ENCODE data around the gene DTD1.

DNA sequence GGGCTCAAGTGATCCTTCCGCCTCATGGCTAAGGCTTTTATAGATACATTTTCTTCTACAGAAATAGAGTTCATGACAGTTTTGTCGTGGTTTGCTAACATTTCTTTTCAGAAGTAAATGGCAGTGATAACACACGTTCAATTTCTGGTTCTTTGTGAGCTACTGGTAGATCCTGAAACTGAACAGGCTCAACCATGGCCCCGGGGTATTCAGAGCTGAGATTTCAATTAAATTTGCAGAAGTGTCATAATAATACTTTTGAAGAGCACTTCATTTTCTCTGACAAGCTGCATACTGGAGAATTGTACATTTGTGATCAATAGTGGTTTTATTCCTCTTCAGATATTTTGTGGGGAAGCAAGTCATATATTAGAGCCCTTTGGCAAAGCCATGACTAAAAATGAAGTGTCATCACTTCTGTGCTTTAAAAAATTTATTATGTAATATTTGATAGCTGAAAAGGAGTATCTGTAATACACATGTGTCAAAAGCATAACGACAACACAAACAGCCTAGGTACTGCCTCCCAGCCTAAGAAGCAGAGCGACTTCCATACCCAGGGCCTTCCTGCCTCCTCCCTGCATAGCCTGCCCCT is 141.5 kb downstream of the DTD1 start:
- TF ChIP-seq, protein P1, sequence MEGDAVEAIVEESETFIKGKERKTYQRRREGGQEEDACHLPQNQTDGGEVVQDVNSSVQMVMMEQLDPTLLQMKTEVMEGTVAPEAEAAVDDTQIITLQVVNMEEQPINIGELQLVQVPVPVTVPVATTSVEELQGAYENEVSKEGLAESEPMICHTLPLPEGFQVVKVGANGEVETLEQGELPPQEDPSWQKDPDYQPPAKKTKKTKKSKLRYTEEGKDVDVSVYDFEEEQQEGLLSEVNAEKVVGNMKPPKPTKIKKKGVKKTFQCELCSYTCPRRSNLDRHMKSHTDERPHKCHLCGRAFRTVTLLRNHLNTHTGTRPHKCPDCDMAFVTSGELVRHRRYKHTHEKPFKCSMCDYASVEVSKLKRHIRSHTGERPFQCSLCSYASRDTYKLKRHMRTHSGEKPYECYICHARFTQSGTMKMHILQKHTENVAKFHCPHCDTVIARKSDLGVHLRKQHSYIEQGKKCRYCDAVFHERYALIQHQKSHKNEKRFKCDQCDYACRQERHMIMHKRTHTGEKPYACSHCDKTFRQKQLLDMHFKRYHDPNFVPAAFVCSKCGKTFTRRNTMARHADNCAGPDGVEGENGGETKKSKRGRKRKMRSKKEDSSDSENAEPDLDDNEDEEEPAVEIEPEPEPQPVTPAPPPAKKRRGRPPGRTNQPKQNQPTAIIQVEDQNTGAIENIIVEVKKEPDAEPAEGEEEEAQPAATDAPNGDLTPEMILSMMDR (IDR thresholded peaks at IDR 0.05; ENCODE audit: insufficient read depth, low read depth, low read length) = no peak
- no peak for TF ChIP-seq EZH2 (IDR thresholded peaks at IDR 0.05; ENCODE audit: insufficient read depth, low read length)

All from astrocyte (in vitro differentiated cells and primary cell).